Uterus (tissue), 2 donors: ENCODE results near the gene RCAN1.
"Not testable (repeated sequence)": the region's sequence is repeated elsewhere in the genome, so short reads cannot be mapped to it uniquely, and the experiment has no call there.

ENCODE experiments used
- POLR2A ChIP-seq, 2 donors: fragments of 450-650 bp; IDR thresholded peaks; one replicate each; pipeline ENCODE4 v1.6.1; 2016; ENCODE audit warnings: antibody characterized with exemption in 2 of 2, mild to moderate bottlenecking in 1 of 2, moderate library complexity in 1 of 2
- TF ChIP-seq, protein P1 (sequence below), 4 experiments: fragments of 200-600 bp in 2 of 4; fragments of 450-650 bp in 2 of 4; sonication (generic) in 2 of 4; IDR thresholded peaks; one replicate each; pipeline ENCODE4 v1.5.1; 2016 to 2019; ENCODE audit warnings: antibody characterized with exemption in 4 of 4, mild to moderate bottlenecking in 2 of 4, moderate library complexity in 1 of 4

DNA sequence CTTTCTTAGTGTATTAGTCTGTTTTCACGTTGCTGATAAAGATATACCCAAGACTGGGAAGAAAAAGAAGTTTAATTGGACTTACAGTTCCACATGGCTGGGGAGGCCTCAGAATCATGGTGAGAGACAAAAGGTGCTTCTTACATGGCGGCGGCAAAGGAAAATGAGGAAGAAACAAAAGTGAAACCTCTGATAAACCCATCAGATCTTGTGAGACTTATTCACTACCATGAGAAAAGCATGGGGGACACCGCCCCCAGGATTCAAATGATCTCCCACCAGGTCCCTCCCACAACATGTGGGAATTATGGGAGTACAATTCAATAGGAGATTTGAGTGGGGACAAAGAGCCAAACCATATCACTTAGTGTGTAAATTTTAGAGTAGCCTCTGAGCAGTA, 46.1 kb downstream of the RCAN1 start:
- TF ChIP-seq, protein P1, sequence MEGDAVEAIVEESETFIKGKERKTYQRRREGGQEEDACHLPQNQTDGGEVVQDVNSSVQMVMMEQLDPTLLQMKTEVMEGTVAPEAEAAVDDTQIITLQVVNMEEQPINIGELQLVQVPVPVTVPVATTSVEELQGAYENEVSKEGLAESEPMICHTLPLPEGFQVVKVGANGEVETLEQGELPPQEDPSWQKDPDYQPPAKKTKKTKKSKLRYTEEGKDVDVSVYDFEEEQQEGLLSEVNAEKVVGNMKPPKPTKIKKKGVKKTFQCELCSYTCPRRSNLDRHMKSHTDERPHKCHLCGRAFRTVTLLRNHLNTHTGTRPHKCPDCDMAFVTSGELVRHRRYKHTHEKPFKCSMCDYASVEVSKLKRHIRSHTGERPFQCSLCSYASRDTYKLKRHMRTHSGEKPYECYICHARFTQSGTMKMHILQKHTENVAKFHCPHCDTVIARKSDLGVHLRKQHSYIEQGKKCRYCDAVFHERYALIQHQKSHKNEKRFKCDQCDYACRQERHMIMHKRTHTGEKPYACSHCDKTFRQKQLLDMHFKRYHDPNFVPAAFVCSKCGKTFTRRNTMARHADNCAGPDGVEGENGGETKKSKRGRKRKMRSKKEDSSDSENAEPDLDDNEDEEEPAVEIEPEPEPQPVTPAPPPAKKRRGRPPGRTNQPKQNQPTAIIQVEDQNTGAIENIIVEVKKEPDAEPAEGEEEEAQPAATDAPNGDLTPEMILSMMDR (IDR thresholded peaks at IDR 0.05) = not testable (repeated sequence)
- not testable (repeated sequence) for TF ChIP-seq POLR2A (IDR thresholded peaks at IDR 0.05)
